Central memory CD8-positive, alpha-beta T cell (primary cell): ENCODE measurements around the gene GSE1.

Experiments used
- ATAC-seq: fragments of 150-1000 bp; cut with Tn5 transposase; replicated peaks from 2 replicates; pipeline ENCODE4 v1.10.0; 2022; ENCODE audit warnings: mild to moderate bottlenecking, moderate FRiP score, moderate number of reproducible peaks; ENCODE audit not compliant: poor library complexity, severe bottlenecking; ENCODE audit errors: extremely low read depth
- DNase-seq, 2 donors: peaks; one replicate each; pipeline ENCODE4 v3.0.0; 2021; ENCODE audit warnings: low spot score in 2 of 2
- H3K27ac Mint-ChIP-seq: one replicate; pipeline ENCODE4 v1.8.0; 2022; ENCODE audit warnings: low read depth, mild to moderate bottlenecking, moderate library complexity, mixed read lengths
- H3K27me3 Mint-ChIP-seq: one replicate; pipeline ENCODE4 v1.8.0; 2022; ENCODE audit warnings: mixed read lengths
- H3K36me3 Mint-ChIP-seq: one replicate; pipeline ENCODE4 v1.8.0; 2022; ENCODE audit warnings: mild to moderate bottlenecking, moderate library complexity, mixed read lengths; ENCODE audit not compliant: insufficient read depth
- H3K4me1 Mint-ChIP-seq: one replicate; pipeline ENCODE4 v1.8.0; 2022; ENCODE audit warnings: mixed read lengths
- H3K4me3 Mint-ChIP-seq: one replicate; pipeline ENCODE4 v1.8.0; 2022; ENCODE audit warnings: mild to moderate bottlenecking, moderate library complexity, mixed read lengths
- H3K9me3 Mint-ChIP-seq: one replicate; pipeline ENCODE4 v1.8.0; 2022; ENCODE audit warnings: mixed read lengths

GSE1 gene

DNA sequence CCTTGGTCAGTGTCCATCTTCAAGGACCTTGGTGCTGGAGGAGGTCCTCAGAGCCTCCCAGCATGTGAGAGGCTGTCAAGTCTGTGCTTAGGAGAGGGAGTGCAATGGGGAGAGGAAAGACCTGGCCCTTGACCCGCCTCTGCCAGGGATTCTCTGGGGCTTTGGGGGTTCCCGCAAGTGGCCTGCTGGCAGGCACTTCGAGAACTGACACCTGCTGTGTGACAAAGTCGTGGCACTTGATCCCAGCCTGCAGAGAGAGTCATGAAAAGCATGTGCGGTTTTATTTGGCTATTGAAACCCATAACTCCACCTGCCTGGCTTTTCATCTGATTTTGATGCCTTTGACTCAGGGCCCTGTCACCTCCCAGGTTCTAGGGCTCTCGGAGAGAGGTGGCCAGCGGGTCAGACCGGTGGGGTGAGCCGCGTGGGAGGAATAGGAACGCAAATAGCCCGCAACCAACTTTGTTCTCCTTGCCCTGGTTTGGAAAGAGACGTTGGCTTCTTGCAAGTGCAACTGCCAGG, 42.8 kb upstream of the GSE1 start:
- Mint-ChIP-seq H3K4me3 (peak overlapping the region; percentile 88), H3K27ac (peak overlapping the region; percentile 70), H3K9me3 (no peaks in the 10 kb centered on the region), H3K27me3 (no peaks in the 10 kb centered on the region), H3K4me1 (peaks cover 72% of the 10 kb centered on the region), H3K36me3 (peaks cover 36% of the 10 kb centered on the region)
- ATAC-seq (peak; percentile 20), DNase-seq (no peak)

DNA sequence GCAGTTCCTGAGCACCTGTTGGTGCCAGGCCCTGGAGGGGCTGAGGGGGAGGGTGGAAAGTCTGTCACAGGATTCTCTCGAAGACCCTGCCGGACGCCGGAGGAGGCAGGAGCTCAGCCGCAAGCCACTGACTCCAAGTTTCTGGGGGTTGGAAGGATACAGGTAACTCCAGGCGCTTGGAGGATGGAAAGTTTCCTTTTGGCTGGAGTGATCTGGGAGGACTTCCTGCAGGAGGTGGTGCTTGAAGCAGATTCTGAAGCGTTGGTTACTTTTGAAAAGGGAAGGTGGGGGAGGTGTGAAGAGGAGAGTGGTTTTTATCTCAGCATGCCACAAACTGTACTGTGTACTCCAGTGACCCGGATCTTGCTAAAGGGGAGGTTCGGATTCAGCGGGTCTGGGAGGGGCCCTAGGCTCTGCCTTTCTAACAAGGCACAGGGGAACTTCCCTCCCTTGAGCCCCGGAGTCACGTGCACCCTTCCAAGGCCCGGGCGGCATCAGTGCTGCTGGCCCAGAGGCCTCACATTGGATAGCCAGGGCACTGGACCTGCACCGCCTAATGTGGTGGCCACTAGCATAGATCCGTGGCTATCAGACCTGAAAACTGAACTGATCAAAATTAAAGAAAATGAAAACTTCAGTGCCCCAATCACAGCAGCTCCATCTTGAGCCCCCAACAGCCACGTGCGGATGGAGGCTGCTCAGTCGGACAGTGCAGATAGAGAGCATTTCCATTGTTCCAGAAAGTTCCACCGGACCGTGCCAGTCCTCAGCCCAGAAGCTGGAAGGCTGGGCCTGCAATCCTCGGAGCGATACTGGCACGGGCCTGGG, 42.2 kb upstream of the GSE1 start:
- Mint-ChIP-seq H3K4me1 (peaks cover 73% of the 10 kb centered on the region), H3K9me3 (no peaks in the 10 kb centered on the region)

DNA sequence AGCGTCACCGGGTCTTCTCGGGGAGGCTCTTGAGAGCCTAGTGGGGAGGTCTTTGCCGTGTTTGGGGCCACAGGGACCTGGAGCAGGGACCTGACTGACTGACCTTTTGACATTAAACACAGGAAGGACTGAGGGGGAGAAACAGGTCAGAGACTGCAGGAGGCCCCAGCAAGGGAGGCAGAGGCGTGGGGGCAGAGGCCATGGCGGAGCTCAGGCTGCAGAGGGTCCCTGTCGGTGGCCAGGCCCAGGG, 41.6 kb upstream of the GSE1 start:
- no peaks in the 10 kb centered on the region for H3K9me3 Mint-ChIP-seq
- peaks cover 34% of the 10 kb centered on the region for H3K36me3 Mint-ChIP-seq
- H3K27ac Mint-ChIP-seq, result peak overlapping the region; percentile 70
- ATAC-seq (no peak), DNase-seq (no peak)
- H3K27me3 Mint-ChIP-seq, result no peaks in the 10 kb centered on the region
- H3K4me3 Mint-ChIP-seq, result peak overlapping the region; percentile 88
- peaks cover 73% of the 10 kb centered on the region for H3K4me1 Mint-ChIP-seq

More for the DNA sequence above, 42.2 kb upstream of the GSE1 start:
- DNase-seq (peak; percentile 46 to 77), ATAC-seq (peak; percentile 90)
- Mint-ChIP-seq H3K36me3 (peaks cover 36% of the 10 kb centered on the region), H3K27me3 (no peaks in the 10 kb centered on the region), H3K27ac (peak overlapping the region; percentile 70), H3K4me3 (peak overlapping the region; percentile 88)

DNA sequence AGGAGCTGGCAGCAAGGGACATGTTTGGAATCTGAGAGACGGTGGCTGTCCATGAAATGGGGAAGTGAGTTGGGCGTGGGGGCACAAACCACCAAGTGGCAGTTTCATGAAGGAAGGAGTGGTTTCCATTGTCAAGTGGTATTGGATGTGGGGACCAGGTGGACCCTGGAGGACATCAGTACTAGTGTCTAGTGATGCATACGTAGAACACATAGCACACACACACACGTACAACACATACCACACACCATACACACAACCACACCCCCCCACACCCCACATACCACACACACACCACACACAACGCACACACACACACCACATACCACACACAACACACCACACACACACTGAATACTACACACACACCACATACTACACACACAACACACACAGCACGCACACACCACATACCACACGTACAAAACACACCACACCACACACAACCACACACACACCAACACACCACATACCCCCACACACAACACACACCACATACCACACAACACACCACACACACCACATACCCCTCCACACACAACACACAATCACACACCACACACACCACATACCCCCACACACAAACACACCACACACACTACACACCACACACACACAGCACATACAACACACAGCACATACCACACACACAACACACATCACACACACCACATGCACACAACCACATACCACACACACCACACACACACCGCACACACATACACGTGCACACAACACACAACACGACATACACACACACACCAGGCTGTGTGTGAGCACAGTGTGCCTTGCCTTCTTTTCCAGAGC, 41.1 kb upstream of the GSE1 start:
- ATAC-seq, result no peak
- H3K4me3 Mint-ChIP-seq, result peak overlapping the region; percentile 88
- DNase-seq, result no peak

DNA sequence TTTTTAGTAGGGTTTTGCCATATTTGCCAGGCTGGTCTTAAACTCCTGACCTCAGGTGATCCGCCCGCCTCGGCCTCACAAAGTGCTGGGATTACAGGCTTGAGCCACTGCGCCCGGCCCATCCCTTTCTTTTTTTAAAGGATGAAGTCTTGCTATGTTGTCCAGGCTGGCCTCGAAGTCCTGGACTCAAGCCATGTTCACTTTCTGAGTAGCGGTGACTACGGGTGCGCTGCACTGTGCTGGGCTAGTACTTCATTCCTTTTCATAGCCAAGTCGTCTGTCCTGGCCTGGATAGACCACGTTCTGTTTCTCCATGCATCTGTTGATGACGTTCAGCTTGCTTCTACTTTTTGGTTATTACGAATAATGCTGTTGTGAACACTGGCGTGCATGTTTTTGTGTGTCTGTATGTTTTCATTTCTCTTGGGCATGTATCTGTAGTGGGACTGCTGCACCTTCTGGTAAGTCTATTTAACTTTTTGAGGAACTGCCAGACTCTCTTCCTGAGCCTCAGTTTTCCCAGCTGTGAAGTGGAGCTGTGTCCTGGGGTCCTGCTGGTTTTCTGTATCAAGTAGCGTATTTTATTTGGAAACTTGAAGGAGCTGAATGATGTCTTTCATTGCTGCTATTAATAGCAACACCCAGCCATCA, 40.0 kb upstream of the GSE1 start:
- DNase-seq (no peak), ATAC-seq (no peak)
- Mint-ChIP-seq H3K27ac (peak overlapping the region; percentile 69), H3K27me3 (no peaks in the 10 kb centered on the region), H3K4me1 (peaks cover 69% of the 10 kb centered on the region), H3K4me3 (no peak overlapping the region), H3K36me3 (peaks cover 40% of the 10 kb centered on the region), H3K9me3 (no peaks in the 10 kb centered on the region)

More for the DNA sequence above, 41.1 kb upstream of the GSE1 start:
- H3K9me3 Mint-ChIP-seq, result no peaks in the 10 kb centered on the region
- H3K27ac Mint-ChIP-seq, result peak overlapping the region; percentile 70
- no peaks in the 10 kb centered on the region for H3K27me3 Mint-ChIP-seq
- peaks cover 70% of the 10 kb centered on the region for H3K4me1 Mint-ChIP-seq
- H3K36me3 Mint-ChIP-seq, result peaks cover 34% of the 10 kb centered on the region

DNA sequence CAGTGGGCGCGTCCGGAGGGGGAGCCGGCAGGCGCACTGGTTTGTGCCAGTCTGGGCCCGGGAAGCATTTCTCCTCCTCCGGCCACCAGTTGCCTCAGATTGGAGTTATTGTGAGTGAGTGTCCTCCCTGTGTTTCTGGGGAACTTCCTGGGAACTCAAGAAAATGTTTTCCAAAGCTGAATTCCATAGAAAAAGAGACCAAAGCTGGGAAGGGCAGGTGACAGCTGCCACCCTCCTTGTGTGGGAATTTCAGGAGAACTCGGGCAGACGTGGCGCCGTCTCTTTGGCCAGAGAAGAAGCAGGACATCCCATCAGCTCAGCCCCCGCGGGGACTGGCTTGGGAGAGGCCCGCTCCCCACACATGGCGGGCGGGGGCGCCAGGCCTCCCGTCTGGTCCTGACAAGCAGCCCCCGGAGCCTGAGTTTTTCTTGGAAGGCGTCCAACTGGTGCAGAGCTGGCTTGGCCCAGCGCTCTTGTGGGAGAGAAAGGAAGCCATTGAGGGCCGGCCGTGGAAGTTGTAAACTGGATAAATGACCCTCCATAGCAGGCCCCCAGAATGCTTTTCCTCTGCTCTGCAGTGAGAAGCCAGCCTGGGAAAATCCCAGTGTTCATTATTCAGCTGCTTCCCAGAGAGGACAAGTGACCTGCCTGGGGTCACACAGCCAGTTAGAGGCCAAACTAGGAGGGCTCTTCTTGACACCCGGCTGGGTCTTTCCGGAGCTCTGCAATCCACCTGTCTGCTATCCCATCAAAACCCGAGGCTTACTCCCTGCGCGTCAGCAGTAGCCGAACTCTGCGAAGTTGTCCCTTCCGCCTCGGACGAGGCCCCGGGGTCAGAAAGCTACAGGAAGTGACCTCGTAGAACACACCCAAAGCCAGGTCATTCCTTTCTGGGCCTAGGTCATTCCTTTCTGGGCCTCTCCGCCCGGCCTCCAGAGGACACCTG, 39.2 kb upstream of the GSE1 start:
- Mint-ChIP-seq H3K27ac (peak overlapping the region; percentile 69), H3K9me3 (no peaks in the 10 kb centered on the region), H3K36me3 (peaks cover 42% of the 10 kb centered on the region), H3K27me3 (no peaks in the 10 kb centered on the region), H3K4me1 (peaks cover 73% of the 10 kb centered on the region), H3K4me3 (no peak overlapping the region)
- ATAC-seq (no peak), DNase-seq (no peak)

DNA sequence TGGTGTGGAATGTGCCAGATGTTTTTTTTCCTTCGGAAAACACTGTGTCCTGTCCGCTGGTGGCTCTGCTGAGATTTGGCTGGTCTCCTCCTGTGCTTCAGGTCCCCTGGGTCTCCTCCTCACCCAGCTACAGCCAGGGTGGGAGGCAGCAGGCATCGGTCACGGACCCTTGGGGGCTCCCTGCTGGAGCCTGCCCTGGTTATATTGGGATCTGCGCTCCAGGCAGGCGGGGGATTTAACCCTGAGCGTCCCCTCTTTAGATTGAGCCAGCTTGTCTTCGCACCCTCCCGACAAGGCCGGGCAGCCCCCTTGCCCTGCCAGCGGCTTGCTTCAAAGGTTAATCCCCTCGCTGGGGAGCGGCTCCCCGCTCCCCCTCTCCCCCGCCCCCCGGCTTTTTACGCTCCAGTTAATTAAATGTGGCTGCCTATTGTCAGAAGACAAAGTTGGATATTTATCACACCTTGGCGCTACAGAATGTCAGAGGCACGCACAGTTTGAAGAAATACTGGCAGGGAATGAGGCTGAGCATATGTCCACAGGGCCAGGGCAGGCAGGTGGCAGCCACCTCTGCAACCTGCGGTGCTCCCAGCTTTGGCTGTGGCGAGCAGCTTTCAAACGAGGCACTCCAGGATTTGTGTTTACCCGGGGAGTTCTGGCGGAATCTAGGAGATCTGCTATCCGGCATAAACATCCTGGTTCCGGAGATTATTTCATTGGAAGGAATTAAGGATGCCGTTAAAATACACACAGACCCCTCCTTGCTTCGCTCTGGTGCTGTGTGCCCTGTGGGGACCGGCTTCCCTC, 38.2 kb upstream of the GSE1 start:
- no peak overlapping the region for H3K4me3 Mint-ChIP-seq
- no peaks in the 10 kb centered on the region for H3K9me3 Mint-ChIP-seq
- H3K4me1 Mint-ChIP-seq, result peaks cover 73% of the 10 kb centered on the region
- DNase-seq (no peak), ATAC-seq (no peak)
- H3K27ac Mint-ChIP-seq, result peak overlapping the region; percentile 53
- H3K36me3 Mint-ChIP-seq, result peaks cover 38% of the 10 kb centered on the region
- no peaks in the 10 kb centered on the region for H3K27me3 Mint-ChIP-seq

DNA sequence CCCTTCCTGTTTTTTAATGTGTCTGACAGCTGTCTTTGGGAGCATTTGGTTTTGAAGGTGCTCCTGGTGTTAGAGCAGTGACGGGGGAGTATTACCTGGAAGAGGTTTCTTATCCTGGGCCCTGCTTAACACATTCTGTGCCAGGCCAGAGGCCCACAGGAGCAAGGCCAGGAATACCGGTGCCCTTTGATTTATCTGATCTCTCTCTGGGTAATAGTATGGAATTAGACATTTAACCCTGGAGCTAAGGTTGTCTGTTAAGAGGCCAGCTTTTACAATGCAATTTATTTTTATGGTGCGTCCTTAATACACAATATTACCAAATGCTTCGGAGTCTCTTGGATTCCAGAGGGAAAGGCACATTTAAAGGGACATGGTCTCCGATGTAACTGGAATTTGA, 37.2 kb upstream of the GSE1 start:
- ATAC-seq (no peak), DNase-seq (no peak)
- Mint-ChIP-seq H3K4me1 (peaks cover 70% of the 10 kb centered on the region), H3K27ac (peak overlapping the region; percentile 53), H3K36me3 (peaks cover 33% of the 10 kb centered on the region), H3K27me3 (no peaks in the 10 kb centered on the region), H3K4me3 (no peak overlapping the region), H3K9me3 (no peaks in the 10 kb centered on the region)

DNA sequence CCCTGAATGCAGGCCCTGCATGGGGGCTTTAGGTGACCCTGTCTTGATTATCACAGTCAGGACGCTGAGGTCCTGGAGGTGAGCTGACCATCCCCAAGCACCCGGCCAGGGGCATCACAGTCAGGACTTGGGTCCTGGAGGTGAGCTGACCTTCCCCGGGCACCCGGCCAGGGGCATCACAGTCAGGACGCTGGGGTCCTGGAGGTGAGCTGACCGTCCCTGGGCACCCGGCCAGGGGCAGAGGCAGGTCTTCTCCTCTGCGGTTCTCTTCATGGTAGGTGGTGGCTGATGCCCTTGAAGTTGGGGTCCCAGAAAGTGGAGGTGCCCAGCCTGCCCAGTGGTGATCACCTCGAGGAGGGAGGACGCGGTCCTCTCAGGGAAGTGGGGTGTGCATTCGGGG, 36.2 kb upstream of the GSE1 start:
- no peaks in the 10 kb centered on the region for H3K9me3 Mint-ChIP-seq
- peaks cover 66% of the 10 kb centered on the region for H3K4me1 Mint-ChIP-seq
- no peak overlapping the region for H3K27ac Mint-ChIP-seq
- no peak overlapping the region for H3K4me3 Mint-ChIP-seq
- no peaks in the 10 kb centered on the region for H3K27me3 Mint-ChIP-seq
- no peak for ATAC-seq
- DNase-seq, result no peak
- peaks cover 25% of the 10 kb centered on the region for H3K36me3 Mint-ChIP-seq

DNA sequence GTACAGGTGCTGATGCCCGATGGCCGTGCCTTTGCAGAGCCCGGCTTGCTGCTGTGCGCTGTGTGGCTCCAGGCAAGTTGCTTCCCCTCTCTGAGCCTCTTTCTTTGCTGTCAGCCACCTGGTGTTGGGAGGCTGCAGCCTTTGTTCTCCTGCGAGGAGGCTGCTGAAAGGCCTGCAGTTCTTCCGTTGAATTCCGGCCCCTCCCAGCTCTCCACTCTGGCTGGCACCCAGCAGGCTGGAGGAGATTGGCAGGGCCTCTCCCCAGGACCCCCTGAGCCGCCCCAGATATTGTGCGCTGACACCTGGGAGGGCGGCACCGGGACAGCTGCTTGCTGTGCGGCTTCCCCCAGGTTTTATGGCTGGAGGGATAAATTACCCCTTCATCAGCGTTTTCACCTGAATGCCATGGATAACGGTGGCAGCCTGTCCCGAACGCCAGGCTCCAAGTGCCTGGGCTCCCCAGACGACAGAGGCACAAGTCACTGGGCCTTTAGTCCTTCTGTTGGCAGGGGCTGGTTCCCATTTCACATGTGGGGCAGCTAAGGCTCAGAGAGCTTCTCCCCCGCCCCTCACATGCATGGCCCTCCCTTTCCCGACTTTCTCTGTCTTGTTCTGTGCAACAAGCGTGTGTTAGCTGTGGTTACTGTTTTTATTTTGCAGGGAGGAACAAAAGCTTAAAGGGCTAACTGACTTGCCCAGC, 35.1 kb upstream of the GSE1 start:
- H3K36me3 Mint-ChIP-seq, result peaks cover 23% of the 10 kb centered on the region
- no peak overlapping the region for H3K4me3 Mint-ChIP-seq
- DNase-seq, result no peak
- H3K27ac Mint-ChIP-seq, result no peak overlapping the region
- no peak for ATAC-seq
- peaks cover 70% of the 10 kb centered on the region for H3K4me1 Mint-ChIP-seq
- H3K27me3 Mint-ChIP-seq, result no peaks in the 10 kb centered on the region
- H3K9me3 Mint-ChIP-seq, result no peaks in the 10 kb centered on the region

DNA sequence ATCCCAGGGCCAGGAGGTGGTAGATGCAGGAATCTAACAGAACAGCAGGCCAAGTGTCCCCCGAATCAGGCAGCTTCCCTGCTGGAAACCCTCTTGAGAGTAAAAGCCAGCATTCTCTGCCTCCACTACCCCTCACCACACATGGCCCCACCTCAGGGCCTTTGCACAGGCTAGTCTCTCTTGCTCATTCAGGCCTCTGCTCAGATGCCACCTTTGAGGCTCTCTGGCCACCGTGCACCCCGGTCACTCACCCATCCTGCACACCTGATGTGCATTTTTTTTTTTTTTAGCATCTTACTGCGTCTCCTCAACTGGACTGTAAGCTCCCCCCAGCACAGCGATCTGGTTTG, 34.5 kb upstream of the GSE1 start:
- Mint-ChIP-seq H3K4me1 (peaks cover 70% of the 10 kb centered on the region), H3K27ac (peak overlapping the region; percentile 26), H3K36me3 (peaks cover 22% of the 10 kb centered on the region), H3K27me3 (no peaks in the 10 kb centered on the region), H3K4me3 (peak overlapping the region; percentile 7), H3K9me3 (no peaks in the 10 kb centered on the region)
- no peak for DNase-seq
- no peak for ATAC-seq
